Osteoblast (primary cell): ENCODE measurements around the gene PTGR2. TPM values are rescaled to one million over a fixed set of nuclear protein-coding genes. Genes with fewer than 3 reads are reported as not detected.
"Not testable (repeated sequence)": the region's sequence is repeated elsewhere in the genome, so short reads cannot be mapped to it uniquely, and the experiment has no call there.

Source experiments
- DNase-seq: peaks from one replicate; pipeline ENCODE4 v3.0.0; 2011; ENCODE audit warnings: low spot score, mixed read lengths; ENCODE audit not compliant: insufficient read length; ENCODE audit errors: missing footprints
- H2AFZ ChIP-seq: 2 replicates; pipeline ENCODE4 v1.6.0; 2011; ENCODE audit warnings: mild to moderate bottlenecking, low read length
- H3K27ac ChIP-seq: 2 replicates; pipeline ENCODE4 v1.5.1; 2011; ENCODE audit warnings: mild to moderate bottlenecking, low read depth, low read length, moderate library complexity
- H3K27me3 ChIP-seq: 2 replicates; pipeline ENCODE4 v1.6.0; 2012; ENCODE audit warnings: mild to moderate bottlenecking, control low read depth, inconsistent platforms, low read length, moderate library complexity; ENCODE audit not compliant: insufficient read depth
- H3K36me3 ChIP-seq: 2 replicates; pipeline ENCODE4 v1.5.1; 2011; ENCODE audit warnings: mild to moderate bottlenecking, low read length, control low read depth, moderate library complexity; ENCODE audit not compliant: insufficient read depth
- H3K4me1 ChIP-seq: 2 replicates; pipeline ENCODE4 v1.5.1; 2011; ENCODE audit warnings: mild to moderate bottlenecking, low read length, control low read depth, moderate library complexity; ENCODE audit not compliant: insufficient read depth
- H3K4me2 ChIP-seq: 2 replicates; pipeline ENCODE4 v1.6.0; 2011; ENCODE audit warnings: mild to moderate bottlenecking, low read length; ENCODE audit not compliant: insufficient read depth
- H3K4me3 ChIP-seq: fragments of 200-600 bp; sonication (generic); 3 replicates; pipeline ENCODE4 v1.5.1; 2012; ENCODE audit warnings: mild to moderate bottlenecking, low read length, inconsistent platforms; ENCODE audit not compliant: insufficient read depth
- H3K79me2 ChIP-seq: 2 replicates; pipeline ENCODE4 v1.6.0; 2012; ENCODE audit warnings: mild to moderate bottlenecking, low read length, control low read depth, inconsistent platforms; ENCODE audit not compliant: insufficient read depth
- H3K9me3 ChIP-seq: 2 replicates; pipeline ENCODE4 v1.5.1; 2011; ENCODE audit warnings: low read depth, low read length, control low read depth
- H4K20me1 ChIP-seq: 2 replicates; pipeline ENCODE4 v1.6.0; 2012; ENCODE audit warnings: mild to moderate bottlenecking, low read length, control low read depth; ENCODE audit not compliant: insufficient read depth
- total RNA-seq: library from RNA; depleted of rRNA; stranded (reverse); fragments of >200 nt; gene quantifications from 2 replicates; pipeline ENCODE4 v1.2.3, GENCODE V29; 2012
- TF ChIP-seq, protein P1 (sequence below): IDR thresholded peaks from 2 replicates; pipeline ENCODE4 v1.5.1; 2011; ENCODE audit warnings: mild to moderate bottlenecking, low read depth, low read length, moderate library complexity; ENCODE audit errors: extremely low read depth

PTGR2 gene
- total RNA-seq, 1 donor = 7.2 TPM

DNA sequence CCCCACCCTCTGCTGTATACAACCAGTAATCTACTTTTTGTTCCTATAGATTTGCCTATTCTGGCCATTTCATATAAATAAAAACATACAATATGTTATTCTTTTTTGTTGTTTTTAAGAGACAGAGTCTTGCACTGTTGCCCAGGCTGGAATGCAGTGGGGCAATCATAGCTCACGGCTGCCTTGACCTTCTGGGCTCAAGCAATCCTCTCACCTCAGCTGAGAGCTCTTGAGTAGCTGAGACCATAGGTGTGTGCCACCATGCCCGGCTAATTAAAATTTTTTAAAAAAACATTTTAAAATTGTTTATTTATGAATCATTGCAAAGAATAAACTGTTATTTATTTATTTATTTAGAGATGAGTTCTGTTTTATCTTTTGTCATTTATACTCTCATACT, 11.6 kb downstream of the PTGR2 start:
- peaks cover 26% of the 10 kb centered on the region for H3K36me3 ChIP-seq
- H4K20me1 ChIP-seq = no peaks in the 10 kb centered on the region
- H3K79me2 ChIP-seq = no peaks in the 10 kb centered on the region
- DNase-seq = no peak
- H3K9me3 ChIP-seq = no peaks in the 10 kb centered on the region
- H3K4me2 ChIP-seq = no peak overlapping the region
- no peaks in the 10 kb centered on the region for H3K27me3 ChIP-seq
- H3K4me3 ChIP-seq = no peak overlapping the region
- no peak overlapping the region for H2AFZ ChIP-seq
- H3K27ac ChIP-seq = no peak overlapping the region
- H3K4me1 ChIP-seq = no peaks in the 10 kb centered on the region
- TF ChIP-seq, protein P1, sequence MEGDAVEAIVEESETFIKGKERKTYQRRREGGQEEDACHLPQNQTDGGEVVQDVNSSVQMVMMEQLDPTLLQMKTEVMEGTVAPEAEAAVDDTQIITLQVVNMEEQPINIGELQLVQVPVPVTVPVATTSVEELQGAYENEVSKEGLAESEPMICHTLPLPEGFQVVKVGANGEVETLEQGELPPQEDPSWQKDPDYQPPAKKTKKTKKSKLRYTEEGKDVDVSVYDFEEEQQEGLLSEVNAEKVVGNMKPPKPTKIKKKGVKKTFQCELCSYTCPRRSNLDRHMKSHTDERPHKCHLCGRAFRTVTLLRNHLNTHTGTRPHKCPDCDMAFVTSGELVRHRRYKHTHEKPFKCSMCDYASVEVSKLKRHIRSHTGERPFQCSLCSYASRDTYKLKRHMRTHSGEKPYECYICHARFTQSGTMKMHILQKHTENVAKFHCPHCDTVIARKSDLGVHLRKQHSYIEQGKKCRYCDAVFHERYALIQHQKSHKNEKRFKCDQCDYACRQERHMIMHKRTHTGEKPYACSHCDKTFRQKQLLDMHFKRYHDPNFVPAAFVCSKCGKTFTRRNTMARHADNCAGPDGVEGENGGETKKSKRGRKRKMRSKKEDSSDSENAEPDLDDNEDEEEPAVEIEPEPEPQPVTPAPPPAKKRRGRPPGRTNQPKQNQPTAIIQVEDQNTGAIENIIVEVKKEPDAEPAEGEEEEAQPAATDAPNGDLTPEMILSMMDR = no peak

DNA sequence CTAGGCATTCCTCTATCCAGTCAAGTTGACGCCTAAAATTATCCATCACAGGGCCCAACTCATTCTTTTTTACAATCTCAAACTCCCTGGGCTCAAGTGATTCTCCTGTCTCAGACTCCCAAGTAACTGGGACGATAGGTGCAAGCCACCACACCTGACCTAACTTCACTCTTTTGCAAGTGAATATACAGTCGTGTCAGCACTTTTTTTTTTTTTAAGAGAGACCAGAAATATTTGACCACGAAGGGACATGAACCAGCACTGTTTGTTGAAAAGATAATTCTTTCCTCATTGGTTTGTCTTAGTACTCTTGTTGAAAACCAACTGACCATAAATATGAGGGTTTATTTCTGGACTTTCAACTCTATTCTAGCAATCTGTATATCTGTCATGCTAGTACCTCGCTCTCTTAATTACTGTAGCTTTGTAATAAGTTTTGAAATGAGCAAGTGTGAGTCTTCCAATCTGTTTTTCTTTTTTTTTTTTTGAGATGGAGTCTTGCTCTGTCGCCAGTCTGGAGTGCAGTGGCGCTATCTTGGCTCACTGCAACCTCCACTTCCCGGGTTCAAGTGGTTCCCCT, 14.0 kb downstream of the PTGR2 start:
- no peaks in the 10 kb centered on the region for H3K79me2 ChIP-seq
- no peak overlapping the region for H3K4me3 ChIP-seq
- no peak for DNase-seq
- no peak overlapping the region for H3K4me2 ChIP-seq
- H3K27ac ChIP-seq = no peak overlapping the region
- TF ChIP-seq, protein P1 = no peak
- no peaks in the 10 kb centered on the region for H3K9me3 ChIP-seq
- H3K36me3 ChIP-seq = peaks cover 25% of the 10 kb centered on the region
- H3K27me3 ChIP-seq = no peaks in the 10 kb centered on the region
- H4K20me1 ChIP-seq = no peaks in the 10 kb centered on the region
- H3K4me1 ChIP-seq = no peaks in the 10 kb centered on the region
- no peak overlapping the region for H2AFZ ChIP-seq

DNA sequence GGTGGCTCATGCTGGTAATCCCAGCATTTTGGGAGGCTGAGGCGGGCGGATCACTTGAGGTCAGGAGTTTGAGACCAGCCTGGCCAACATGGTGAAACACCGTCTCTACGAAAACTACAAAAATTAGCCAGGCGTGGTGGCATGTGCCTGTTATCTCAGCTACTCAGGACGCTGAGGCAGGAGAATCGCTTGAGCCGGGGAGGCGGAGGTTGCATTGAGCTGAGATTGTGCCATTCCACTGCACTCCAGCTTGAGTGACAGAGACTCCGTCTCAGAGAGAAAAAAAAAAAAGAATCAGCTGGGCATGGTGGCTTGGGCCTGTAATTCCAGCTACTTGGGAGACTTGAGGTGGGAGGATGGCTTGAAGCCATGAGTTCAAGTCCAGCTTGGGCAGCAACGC, 18.1 kb downstream of the PTGR2 start:
- not testable (repeated sequence) for DNase-seq

GRCh38 chr14:73870525-73871235, 19.0 kb downstream of the PTGR2 start:
- TF ChIP-seq, protein P1 = no peak
- peak; percentile 5 for DNase-seq
- Histone ChIP-seq H3K79me2 (no peaks in the 10 kb centered on the region), H3K4me1 (no peaks in the 10 kb centered on the region), H3K27ac (no peak overlapping the region), H3K4me3 (no peak overlapping the region), H3K9me3 (no peaks in the 10 kb centered on the region), H3K27me3 (no peaks in the 10 kb centered on the region), H2AFZ (no peak overlapping the region), H3K4me2 (no peak overlapping the region), H3K36me3 (peaks cover 2% of the 10 kb centered on the region), H4K20me1 (no peaks in the 10 kb centered on the region)

More for the DNA sequence above, 18.1 kb downstream of the PTGR2 start:
- H3K9me3 ChIP-seq, H4K20me1 ChIP-seq, H2AFZ ChIP-seq, H3K4me3 ChIP-seq, H3K27me3 ChIP-seq, H3K4me1 ChIP-seq, H3K4me2 ChIP-seq, H3K36me3 ChIP-seq, H3K79me2 ChIP-seq, H3K27ac ChIP-seq: not testable (repeated sequence)
